Bronchial epithelial cell (primary cell): ENCODE results near the gene SPON1. TPM values are rescaled to one million over a fixed set of nuclear protein-coding genes. Genes with fewer than 3 reads are reported as not detected.

Experiments
- DNase-seq: peaks from one replicate; pipeline ENCODE4 v3.0.0-alpha.2; 2010; ENCODE audit warnings: low read depth
- FAIRE-seq: peaks from 2 replicates; lab custom pipeline; 2011; peaks lifted over from hg19 to GRCh38; lab: Jason Lieb, UNC
- H3K27me3 ChIP-seq: 2 replicates; pipeline ENCODE4 v1.5.1; 2011; ENCODE audit warnings: low read length; ENCODE audit not compliant: control insufficient read depth, insufficient read depth
- H3K36me3 ChIP-seq: 2 replicates; pipeline ENCODE4 v1.5.1; 2011; ENCODE audit warnings: low read length; ENCODE audit not compliant: control insufficient read depth, insufficient read depth
- H3K4me3 ChIP-seq: 2 replicates; pipeline ENCODE4 v1.5.1; 2011; ENCODE audit warnings: mild to moderate bottlenecking, low read depth, low read length, control low read depth
- CTCF ChIP-seq: IDR thresholded peaks from 2 replicates; pipeline ENCODE4 v1.5.1; 2011; ENCODE audit warnings: mild to moderate bottlenecking, moderate library complexity, low read length, control low read depth, inconsistent platforms; ENCODE audit not compliant: insufficient read depth, severe bottlenecking
- total RNA-seq: library from RNA; depleted of rRNA; stranded (reverse); fragments of >200 nt; gene quantifications from 2 replicates; pipeline ENCODE4 v1.2.1, GENCODE V29; 2014

Gene SPON1
- total RNA-seq, 1 donor from 2014 or later = 0.26 TPM

- no peak for TF ChIP-seq CTCF
- FAIRE-seq = no peak
- Histone ChIP-seq H3K36me3 (no peaks in the 10 kb centered on the region), H3K4me3 (no peak overlapping the region), H3K27me3 (peaks cover 44% of the 10 kb centered on the region)
- DNase-seq = no peak
Measured at GRCh38 chr11:13958641-13959400, 3.7 kb upstream of the SPON1 start.

GRCh38 chr11:13962198-13962561, 343 bp upstream of the SPON1 start:
- H3K36me3 ChIP-seq = no peaks in the 10 kb centered on the region
- TF ChIP-seq CTCF = no peak
- FAIRE-seq (no peak), DNase-seq (no peak)
- peaks cover 60% of the 10 kb centered on the region for H3K27me3 ChIP-seq
- H3K4me3 ChIP-seq = no peak overlapping the region

GRCh38 chr11:13963169-13963948, 836 bp downstream of the SPON1 start:
- peaks cover 57% of the 10 kb centered on the region for H3K27me3 ChIP-seq
- H3K4me3 ChIP-seq = no peak overlapping the region
- DNase-seq = no peak
- no peak for FAIRE-seq
- H3K36me3 ChIP-seq = no peaks in the 10 kb centered on the region
- no peak for TF ChIP-seq CTCF

- DNase-seq (no peak), FAIRE-seq (no peak)
Measured at GRCh38 chr11:13963949-13964770, 1.6 kb downstream of the SPON1 start.

GRCh38 chr11:13964771-13965074, 2.2 kb downstream of the SPON1 start:
- H3K27me3 ChIP-seq = peaks cover 58% of the 10 kb centered on the region

More at GRCh38 chr11:13963949-13964770, 1.6 kb downstream of the SPON1 start:
- no peak overlapping the region for H3K4me3 ChIP-seq
- no peaks in the 10 kb centered on the region for H3K36me3 ChIP-seq
- no peak for TF ChIP-seq CTCF
- H3K27me3 ChIP-seq = peaks cover 57% of the 10 kb centered on the region

More at GRCh38 chr11:13964771-13965074, 2.2 kb downstream of the SPON1 start:
- FAIRE-seq (no peak), DNase-seq (no peak)
- Histone ChIP-seq H3K4me3 (no peak overlapping the region), H3K36me3 (no peaks in the 10 kb centered on the region)
- TF ChIP-seq CTCF = peak; percentile 3
